Prostate gland (tissue), 2 donors: ENCODE results near the gene CNIH4.

ENCODE experiments used
- POLR2A ChIP-seq: fragments of 450-650 bp; IDR thresholded peaks from one replicate; pipeline ENCODE4 v1.6.1; 2016; ENCODE audit warnings: antibody characterized with exemption, mild to moderate bottlenecking
- TF ChIP-seq, protein P1 (sequence below), 4 experiments: fragments of 200-600 bp in 2 of 4; fragments of 450-650 bp in 2 of 4; sonication (generic) in 2 of 4; IDR thresholded peaks; 1 replicate in 3 of 4; 2 replicates in 1 of 4; pipeline ENCODE4 v1.5.1; 2016 to 2019; ENCODE audit warnings: antibody characterized with exemption in 4 of 4, mild to moderate bottlenecking in 2 of 4, moderate library complexity in 2 of 4

DNA sequence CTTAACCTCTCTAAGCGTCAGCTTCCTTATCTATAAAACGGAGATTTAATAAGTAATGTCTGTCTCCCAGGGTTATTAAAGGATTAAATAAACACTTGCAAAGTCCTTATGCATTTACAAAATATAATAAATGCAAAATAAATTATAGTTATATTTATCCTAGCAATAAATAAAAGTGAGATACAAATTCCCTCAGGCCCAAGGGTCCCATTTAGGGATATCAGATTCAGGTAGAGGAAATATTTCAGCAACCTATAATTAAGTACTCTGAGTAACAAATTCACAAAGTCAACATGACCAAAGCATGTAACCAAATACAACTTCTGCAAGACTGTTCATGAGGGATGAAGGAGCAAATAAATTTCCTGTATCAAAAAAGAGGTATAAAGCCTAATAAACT, 44.7 kb upstream of the CNIH4 start:
- TF ChIP-seq, protein P1, sequence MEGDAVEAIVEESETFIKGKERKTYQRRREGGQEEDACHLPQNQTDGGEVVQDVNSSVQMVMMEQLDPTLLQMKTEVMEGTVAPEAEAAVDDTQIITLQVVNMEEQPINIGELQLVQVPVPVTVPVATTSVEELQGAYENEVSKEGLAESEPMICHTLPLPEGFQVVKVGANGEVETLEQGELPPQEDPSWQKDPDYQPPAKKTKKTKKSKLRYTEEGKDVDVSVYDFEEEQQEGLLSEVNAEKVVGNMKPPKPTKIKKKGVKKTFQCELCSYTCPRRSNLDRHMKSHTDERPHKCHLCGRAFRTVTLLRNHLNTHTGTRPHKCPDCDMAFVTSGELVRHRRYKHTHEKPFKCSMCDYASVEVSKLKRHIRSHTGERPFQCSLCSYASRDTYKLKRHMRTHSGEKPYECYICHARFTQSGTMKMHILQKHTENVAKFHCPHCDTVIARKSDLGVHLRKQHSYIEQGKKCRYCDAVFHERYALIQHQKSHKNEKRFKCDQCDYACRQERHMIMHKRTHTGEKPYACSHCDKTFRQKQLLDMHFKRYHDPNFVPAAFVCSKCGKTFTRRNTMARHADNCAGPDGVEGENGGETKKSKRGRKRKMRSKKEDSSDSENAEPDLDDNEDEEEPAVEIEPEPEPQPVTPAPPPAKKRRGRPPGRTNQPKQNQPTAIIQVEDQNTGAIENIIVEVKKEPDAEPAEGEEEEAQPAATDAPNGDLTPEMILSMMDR (IDR thresholded peaks at IDR 0.05), result no peak
- no peak for TF ChIP-seq POLR2A
